ENCODE measurements around the gene ATP11B.

The ATP11B gene

GRCh38 chr3:182911782-182912111 lies 118.4 kb downstream of the ATP11B start:
- no peak for DNase-seq

DNA sequence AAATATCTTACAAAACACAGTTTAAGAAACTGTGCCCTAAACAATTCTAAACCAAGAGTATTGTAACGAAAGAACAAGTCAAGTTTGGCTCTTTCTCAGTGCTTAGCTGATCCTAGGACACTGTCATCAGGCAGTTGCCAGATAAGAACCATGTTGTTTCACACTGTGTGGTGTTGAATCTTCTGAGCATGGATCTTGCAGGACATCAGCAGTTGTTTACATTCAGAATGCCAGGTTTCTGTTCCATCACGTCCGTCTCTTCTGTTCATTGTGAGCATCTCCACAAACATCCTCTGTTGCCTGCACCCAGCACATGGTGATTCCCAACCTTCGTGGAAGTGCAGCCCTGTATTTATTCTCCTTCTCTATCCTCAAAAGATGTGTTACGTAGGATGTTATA lies 119.2 kb downstream of the ATP11B start:
- DNase-seq = peak; percentile 60

DNA sequence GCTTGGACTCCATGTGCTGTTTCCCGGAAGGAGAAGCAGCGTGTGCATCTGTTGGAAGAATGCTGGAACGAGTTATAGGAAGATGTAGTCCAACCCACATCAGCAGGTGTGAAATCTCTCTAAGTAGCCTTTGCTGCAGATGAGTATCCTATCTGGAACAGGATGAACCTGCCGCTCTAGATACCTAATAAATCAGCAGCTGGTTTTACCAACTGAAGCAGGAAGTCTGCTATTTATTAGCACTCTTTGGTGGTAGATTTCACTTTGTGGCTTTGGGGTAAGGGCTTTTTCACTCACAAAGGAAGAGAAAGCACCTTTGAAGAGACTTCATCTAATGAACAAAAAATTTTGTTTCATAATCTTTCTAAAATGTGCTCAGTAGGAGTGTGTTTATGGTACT lies 120.6 kb downstream of the ATP11B start:
- no peak for DNase-seq

- DNase-seq = no peak
Measured at GRCh38 chr3:182914341-182914740, 121.0 kb downstream of the ATP11B start.

- no peak for DNase-seq
Measured at GRCh38 chr3:182917134-182917533, 123.8 kb downstream of the ATP11B start.

- DNase-seq = no peak
Measured at GRCh38 chr3:182919866-182920357, 126.6 kb downstream of the ATP11B start.

DNA sequence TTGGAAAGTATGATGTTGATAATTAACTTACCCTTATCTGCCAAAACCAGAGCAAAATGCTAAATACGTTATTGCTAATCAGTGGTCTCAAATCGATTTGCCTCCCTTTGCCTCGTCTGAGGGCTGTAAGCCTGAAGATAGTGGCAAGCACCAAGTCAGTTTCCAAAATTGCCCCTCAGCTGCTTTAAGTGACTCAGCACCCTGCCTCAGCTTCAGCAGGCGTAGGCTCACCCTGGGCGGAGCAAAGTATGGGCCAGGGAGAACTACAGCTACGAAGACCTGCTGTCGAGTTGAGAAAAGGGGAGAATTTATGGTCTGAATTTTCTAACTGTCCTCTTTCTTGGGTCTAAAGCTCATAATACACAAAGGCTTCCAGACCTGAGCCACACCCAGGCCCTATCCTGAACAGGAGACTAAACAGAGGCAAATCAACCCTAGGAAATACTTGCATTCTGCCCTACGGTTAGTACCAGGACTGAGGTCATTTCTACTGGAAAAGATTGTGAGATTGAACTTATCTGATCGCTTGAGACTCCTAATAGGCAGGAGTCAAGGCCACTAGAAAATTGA lies 127.3 kb downstream of the ATP11B start:
- no peak for DNase-seq

- no peak for DNase-seq
Measured at GRCh38 chr3:182921665-182922355, 128.5 kb downstream of the ATP11B start.

- DNase-seq = no peak
Measured at GRCh38 chr3:182925330-182925943, 132.1 kb downstream of the ATP11B start.

GRCh38 chr3:182925944-182926337 lies 132.6 kb downstream of the ATP11B start:
- no peak for DNase-seq

DNA sequence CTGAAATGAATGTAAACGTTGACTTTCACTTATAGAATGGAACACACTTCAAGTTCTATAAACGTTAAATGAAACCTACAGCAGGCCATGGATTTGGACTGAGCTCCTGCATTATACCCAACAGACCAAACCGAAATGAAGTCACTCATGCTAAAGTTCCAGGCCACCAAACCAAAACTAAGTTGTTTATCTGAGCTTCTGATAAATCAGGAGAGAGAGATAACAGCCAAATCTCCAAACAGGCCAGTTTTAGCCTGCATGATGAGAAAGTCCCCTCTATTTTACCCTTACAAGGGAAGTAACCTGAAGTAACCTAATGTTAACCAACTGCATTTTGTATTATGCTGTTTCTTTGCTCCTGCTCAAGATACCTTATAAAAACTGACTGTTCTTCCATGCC lies 142.5 kb downstream of the ATP11B start:
- no peak for DNase-seq

- no peak for DNase-seq
Measured at GRCh38 chr3:182936239-182936917, 143.1 kb downstream of the ATP11B start.

GRCh38 chr3:182936918-182937285 lies 143.6 kb downstream of the ATP11B start:
- no peak for DNase-seq

GRCh38 chr3:182937293-182938051 lies 144.2 kb downstream of the ATP11B start:
- no peak for DNase-seq

- no peak for DNase-seq
Measured at GRCh38 chr3:182940266-182940808, 147.0 kb downstream of the ATP11B start.

DNA sequence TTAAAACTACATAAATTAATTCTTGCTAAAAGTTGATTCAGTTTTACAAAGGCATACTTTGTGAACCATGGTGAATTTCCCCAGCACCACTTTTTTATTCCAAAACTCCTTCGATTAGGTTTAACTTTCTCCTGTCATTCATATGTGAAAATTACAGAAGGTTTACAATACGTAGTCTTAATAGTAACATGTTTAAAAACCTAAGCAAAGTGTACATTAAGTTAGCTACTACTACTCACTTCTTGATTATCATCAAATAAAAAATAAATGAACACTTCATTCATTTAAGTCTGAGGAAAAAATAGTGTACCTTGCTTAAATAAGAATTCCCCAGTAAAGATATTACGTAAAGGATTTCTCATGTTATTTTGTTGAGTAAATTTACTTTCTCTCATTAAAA lies 148.4 kb downstream of the ATP11B start:
- DNase-seq = no peak

DNA sequence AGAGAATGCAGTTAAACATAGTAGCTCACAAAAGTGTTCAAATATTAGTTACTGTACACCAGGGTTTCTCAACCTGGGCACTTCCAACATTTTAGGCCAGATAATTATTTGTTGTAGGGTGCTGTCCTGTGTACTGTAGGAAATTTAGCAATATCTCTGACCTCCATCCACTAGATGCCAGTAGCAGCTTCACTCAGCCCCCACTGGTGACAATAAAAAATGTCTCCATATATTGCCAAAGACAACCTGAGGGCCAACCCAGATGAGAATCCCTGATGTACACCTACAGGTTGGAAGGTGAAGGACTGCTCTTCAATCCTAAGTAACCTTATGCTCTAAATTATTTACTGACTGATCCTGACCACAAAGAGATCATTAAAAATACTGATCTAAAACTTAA lies 154.6 kb downstream of the ATP11B start:
- DNase-seq = no peak

- no peak for DNase-seq
Measured at GRCh38 chr3:182948305-182948704, 155.0 kb downstream of the ATP11B start.

DNA sequence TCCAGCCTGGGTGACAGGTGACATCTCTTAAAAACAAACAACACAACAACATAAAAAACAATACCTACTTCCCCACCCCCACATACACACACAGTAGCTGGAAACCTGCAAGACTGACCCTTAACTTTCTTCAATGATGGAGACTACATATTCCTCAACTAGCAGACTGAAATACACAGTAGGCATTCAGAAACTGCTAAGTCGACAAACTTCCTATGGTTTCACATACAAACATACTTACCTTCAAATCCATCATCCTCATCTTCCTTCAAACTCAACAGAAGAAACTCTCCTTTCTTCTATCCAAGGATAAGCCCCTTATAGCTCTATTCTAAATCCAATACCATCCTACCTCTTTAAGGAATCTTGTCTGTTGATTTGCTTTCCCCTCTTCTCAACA lies 156.4 kb downstream of the ATP11B start:
- DNase-seq = no peak

DNA sequence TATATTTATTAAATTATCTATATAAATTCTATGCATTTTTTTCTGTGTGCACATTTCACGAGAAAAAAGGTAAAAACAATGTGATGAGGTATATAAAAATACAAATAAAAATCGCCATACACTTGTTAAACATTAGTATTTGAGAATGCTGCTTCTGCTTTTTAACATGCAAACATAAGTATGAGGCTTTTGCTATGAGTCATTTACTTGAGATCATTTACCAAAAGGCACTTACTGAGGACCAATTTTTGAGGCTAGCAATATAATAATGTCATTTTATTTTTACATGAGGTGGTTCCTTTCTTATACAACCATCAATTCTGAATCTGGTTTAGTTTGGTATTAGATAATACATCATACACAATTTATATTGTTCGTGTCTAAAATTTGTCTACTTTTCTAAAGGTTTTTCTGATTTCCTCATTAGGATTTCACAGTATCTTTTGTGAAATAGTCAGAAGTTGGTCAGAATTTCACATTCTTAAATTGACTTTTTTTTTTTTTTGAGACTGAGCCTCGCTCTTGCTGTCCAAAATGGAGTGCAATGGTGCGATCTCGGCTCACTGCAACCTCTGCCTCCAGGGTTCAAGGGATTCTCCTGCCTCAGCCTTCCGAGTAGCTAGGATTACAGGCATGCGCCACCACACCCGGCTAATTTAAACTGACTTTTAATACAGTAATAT lies 161.4 kb downstream of the ATP11B start:
- DNase-seq = no peak

DNA sequence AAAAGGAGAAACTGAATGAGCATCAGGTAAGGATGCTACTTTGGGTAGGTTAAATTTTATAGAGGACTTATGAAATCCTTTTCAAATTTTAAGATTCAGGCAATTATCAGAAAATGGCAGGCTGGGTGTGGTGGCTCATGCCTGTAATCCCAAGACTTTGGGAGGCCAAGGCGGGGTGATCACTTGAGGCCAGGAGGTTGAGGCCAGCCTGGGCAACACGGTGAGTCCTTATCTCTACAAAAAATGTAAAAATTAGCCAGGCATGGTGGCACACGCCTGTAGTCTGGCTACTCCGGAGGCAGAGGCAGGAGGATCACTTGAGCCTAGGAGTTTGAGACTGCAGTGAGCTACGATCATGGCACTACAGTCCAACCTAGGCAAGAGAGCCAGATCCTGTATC lies 163.9 kb downstream of the ATP11B start:
- DNase-seq = no peak

GRCh38 chr3:182957676-182958266 lies 164.5 kb downstream of the ATP11B start:
- DNase-seq = no peak

Measured in midbrain (tissue), 1 donor.